GM12892 (cell line): ENCODE measurements around the gene HNRNPLL.

Source experiments
- DNase-seq: peaks from one replicate; pipeline ENCODE4 v3.0.0; 2011; ENCODE audit not compliant: insufficient read length
- FAIRE-seq: peaks from 2 replicates; lab custom pipeline; 2011; peaks lifted over from hg19 to GRCh38; lab: Jason Lieb, UNC
- POLR2A ChIP-seq: IDR thresholded peaks from 2 replicates; pipeline ENCODE4 v1.6.1; 2011; ENCODE audit warnings: low read depth, low read length, control low read depth
- POLR2AphosphoS5 ChIP-seq: IDR thresholded peaks from 2 replicates; pipeline ENCODE4 v1.6.1; 2011; ENCODE audit warnings: low read depth, low read length, control low read depth
- TAF1 ChIP-seq: IDR thresholded peaks from 2 replicates; pipeline ENCODE4 v1.6.1; 2011; ENCODE audit warnings: low read depth, mild to moderate bottlenecking, control low read depth, low read length, borderline replicate concordance

The HNRNPLL gene

DNA sequence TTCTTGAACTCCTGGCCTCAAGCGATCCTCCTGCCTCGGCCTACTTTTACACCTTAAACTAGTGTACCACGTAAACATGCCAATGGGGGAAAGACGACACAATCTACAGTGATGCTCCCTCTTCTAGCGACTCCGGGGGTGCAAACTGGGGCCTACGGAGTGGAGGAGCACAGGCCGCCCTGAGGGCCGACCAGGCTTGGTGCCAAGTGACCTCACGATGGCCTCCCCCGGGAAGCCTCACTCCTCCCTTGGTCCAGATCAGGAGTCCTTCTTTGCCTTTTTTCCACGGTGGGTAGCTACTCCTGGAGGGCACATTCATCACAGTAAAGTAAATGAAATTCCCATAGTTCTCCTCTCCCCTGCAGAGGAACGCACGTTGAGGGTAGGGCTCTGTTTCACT is 73.5 kb downstream of the HNRNPLL start:
- TF ChIP-seq POLR2A: no peak
- no peak for TF ChIP-seq TAF1
- no peak for TF ChIP-seq POLR2AphosphoS5
- FAIRE-seq (no peak), DNase-seq (no peak)

- TF ChIP-seq POLR2A (no peak), POLR2AphosphoS5 (no peak), TAF1 (no peak)
- FAIRE-seq (no peak), DNase-seq (no peak)
Measured at GRCh38 chr2:38528534-38528933, 74.2 kb downstream of the HNRNPLL start.

DNA sequence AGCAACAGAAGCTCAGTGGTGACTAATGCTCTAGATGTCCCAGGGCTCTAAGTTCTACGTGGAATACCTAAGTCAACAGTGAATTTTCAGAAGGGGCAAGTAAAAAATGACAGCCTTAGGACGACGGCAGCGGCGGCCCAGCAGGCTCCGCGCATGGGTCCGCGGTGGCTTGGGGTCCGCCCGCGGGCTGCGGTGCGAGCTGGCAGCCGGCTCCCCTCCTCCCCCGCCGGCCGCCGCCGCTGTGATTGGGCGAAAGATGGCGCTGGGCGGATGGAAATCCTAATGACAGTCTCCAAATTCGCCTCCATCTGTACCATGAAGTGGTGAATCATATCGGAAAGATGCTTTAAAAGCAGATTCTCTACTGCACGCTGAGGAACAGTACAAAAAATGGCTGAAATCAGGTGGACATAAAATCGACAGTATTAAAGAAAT is 74.7 kb downstream of the HNRNPLL start:
- peak; percentile 30 for DNase-seq
- peak; percentile 80 for FAIRE-seq
- no peak for TF ChIP-seq TAF1
- no peak for TF ChIP-seq POLR2A
- no peak for TF ChIP-seq POLR2AphosphoS5

DNA sequence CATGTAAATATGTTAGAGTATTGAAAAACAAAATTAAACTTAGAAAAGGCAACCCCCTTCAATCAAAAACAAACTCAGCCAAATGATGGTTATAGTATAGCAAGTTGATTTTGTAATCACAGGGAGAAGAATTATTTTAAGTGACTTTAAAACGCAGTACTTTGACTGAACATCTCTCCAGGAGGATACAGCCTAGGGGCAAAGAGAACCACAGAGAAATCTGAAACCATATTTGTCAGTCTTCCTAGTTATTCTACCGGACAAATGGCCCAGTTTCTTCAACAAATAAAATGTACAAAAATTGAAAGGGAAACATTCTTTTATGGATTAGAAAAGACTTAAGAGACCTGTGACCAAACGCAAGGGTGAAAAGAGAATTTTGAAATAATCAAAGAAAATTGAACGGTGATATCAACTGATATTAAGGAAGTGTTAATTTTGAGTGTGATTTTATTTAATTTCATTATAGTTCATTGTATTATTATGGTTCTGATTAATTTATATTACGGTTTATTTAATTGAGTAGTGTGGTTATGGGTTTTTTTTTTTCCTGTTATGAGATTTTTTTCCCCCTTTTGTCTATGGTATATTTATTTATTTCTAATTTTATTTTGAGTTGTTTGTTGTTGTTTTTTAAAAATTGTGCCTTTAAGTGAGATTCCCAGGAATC is 75.3 kb downstream of the HNRNPLL start:
- no peak for TF ChIP-seq POLR2A
- no peak for FAIRE-seq
- no peak for DNase-seq

DNA sequence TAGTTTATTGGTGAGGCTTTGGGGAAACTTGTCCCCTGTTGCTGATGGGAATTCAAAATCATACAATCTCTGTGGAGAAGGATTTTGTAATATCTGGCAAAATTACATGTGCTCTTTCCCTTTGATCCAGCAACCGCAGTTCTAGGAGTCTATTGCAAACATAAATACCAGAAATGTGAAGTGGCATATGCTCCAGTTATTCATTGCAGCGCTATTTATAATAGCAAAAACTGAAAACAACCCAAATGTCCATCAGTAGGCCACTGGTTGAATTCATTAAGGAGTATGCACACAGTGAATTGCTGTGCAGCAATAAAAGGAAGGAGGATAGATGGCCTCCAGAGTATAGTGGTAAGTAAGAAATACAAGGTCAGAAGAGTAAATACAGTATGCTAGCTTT is 76.5 kb downstream of the HNRNPLL start:
- FAIRE-seq (no peak), DNase-seq (no peak)
- no peak for TF ChIP-seq POLR2A
- no peak for TF ChIP-seq POLR2AphosphoS5
- TF ChIP-seq TAF1: no peak

DNA sequence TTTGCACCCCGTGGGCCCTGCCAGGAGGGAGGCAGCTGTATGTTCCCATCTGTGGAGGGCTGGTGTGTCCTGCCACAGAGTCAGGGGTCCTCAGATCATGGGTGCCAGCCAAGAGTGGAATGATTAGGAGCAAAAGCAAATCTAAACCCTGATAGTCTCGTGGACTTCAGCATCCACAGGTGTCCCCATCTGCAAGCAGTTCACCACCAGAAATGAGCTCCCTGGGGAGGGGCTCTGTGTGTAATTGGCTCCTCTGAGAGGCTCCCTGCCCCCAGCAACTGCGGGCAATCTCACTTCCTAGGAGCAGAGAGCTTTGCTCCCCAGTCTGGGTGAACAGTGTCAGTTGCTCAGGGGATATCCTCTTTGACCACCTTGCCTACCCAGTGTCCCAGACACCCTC is 78.1 kb downstream of the HNRNPLL start:
- no peak for FAIRE-seq
- TF ChIP-seq POLR2A (no peak), TAF1 (no peak), POLR2AphosphoS5 (no peak)
- DNase-seq: no peak

DNA sequence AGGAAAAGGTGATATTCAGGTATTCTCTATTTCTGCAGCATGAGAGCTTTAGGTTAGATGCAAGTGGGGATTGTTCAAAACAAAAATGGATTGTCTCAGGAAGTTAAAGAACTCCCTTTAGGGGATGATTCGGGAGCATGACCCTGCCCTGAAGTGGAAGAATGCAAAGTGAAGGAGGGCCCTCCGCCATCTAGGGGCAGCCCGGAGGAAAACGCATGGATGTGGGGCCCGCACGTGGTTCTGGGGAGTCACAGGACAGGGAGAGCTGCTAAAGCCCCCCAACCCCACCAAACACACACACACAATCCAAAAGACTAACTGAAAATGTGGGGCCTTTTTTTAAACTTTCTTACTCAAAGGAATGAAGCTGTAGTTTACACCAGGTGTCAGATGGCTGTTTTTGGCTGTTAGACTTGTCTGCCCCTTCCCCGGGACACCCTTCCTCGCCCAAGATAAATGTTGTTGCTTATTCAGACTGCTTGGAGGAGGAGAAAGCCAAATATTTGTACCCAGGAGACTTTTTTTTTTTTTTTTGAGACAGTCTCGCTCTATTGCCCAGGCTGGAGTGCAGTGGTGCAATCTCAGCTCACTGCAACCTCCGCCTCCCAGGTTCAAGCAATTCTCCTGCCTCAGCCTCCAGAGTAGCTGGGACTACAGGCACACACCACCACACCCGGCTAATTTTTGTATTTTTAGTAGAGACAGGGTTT is 78.8 kb downstream of the HNRNPLL start:
- FAIRE-seq (no peak), DNase-seq (no peak)
- TF ChIP-seq POLR2AphosphoS5 (no peak), TAF1 (no peak), POLR2A (no peak)

- DNase-seq (no peak), FAIRE-seq (no peak)
Measured at GRCh38 chr2:38522754-38523349, 79.9 kb downstream of the HNRNPLL start.

GRCh38 chr2:38521835-38522234 is 80.9 kb downstream of the HNRNPLL start:
- TF ChIP-seq POLR2AphosphoS5 (no peak), POLR2A (no peak), TAF1 (no peak)

More at GRCh38 chr2:38522754-38523349, 79.9 kb downstream of the HNRNPLL start:
- TF ChIP-seq TAF1 (no peak), POLR2A (no peak), POLR2AphosphoS5 (no peak)

DNA sequence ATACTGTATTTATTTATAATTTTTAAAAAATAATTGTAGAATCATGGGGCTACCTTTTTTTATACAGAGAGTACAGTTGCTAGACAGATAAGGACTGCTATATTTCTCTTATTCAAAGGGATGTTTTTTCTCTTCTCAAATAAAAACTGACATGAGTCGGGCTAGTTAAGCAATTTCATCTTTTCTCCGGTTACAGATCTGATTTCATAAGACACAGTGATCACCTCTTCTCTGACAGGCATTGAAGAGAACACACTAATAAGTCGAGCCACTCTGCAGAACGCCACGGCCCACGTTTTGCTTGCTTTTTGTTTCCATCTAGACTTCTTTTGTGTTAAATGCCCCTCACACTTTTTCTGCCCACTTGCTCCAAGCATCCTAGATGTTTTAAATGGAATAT is 85.4 kb downstream of the HNRNPLL start:
- FAIRE-seq (no peak), DNase-seq (no peak)
- TF ChIP-seq TAF1: no peak
- no peak for TF ChIP-seq POLR2A

More at GRCh38 chr2:38521835-38522234, 80.9 kb downstream of the HNRNPLL start:
- DNase-seq (no peak), FAIRE-seq (no peak)

GRCh38 chr2:38516526-38516925 is 86.2 kb downstream of the HNRNPLL start:
- FAIRE-seq: no peak
- TF ChIP-seq POLR2A: no peak
- TF ChIP-seq TAF1: no peak
- no peak for TF ChIP-seq POLR2AphosphoS5
- no peak for DNase-seq

DNA sequence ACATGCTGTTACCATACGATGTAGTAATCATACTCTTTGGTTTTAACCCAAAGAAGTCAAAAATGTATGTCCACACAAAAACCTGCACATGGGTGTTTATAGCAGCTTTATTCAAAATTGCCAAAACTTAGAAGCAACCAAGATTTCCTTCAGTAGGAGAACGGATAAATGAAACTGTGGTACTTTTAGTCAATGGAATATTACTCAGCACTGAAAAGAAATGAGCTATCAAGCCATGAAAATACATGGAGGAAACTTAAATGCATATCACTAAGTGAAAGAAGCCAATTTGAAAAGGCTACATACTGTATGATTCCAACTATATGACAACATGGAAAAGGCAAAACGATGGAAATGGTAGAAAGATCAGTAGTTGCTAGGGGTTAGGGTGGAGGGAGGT is 86.6 kb downstream of the HNRNPLL start:
- TF ChIP-seq POLR2AphosphoS5: no peak
- no peak for TF ChIP-seq POLR2A
- TF ChIP-seq TAF1: no peak
- DNase-seq (no peak), FAIRE-seq (no peak)
